CD8-positive, alpha-beta memory T cell (primary cell): ENCODE measurements around the gene TUBA4B. TPM values are rescaled to one million over a fixed set of nuclear protein-coding genes. Genes with fewer than 3 reads are reported as not detected.
"Not testable (repeated sequence)": the region's sequence is repeated elsewhere in the genome, so short reads cannot be mapped to it uniquely, and the experiment has no call there.

Experiments used
- CTCF ChIA-PET: fragments of 350-600 bp; sonication (Branson Sonifier 250); formaldehyde crosslinking; loops from one replicate; lab custom pipeline; 2021; ENCODE audit warnings: antibody characterized with exemption; lab: Charles Lee
- POLR2A ChIA-PET: fragments of 350-600 bp; sonication (Branson Sonifier 250); formaldehyde crosslinking; loops from one replicate; lab custom pipeline; 2021; ENCODE audit warnings: antibody characterized with exemption; lab: Charles Lee
- DNase-seq, 5 donors: peaks; one replicate each; pipeline versions ENCODE4 v3.0.0 to v3.0.0-alpha.2; 2020 to 2022; ENCODE audit warnings: mixed read lengths in 1 of 5
- H3K27ac ChIP-seq: one replicate; pipeline ENCODE4 v1.7.0; 2013; ENCODE audit warnings: low read depth, mild to moderate bottlenecking, low read length, moderate library complexity
- H3K27me3 ChIP-seq: 2 replicates; pipeline ENCODE4 v1.7.0; 2013; ENCODE audit warnings: low read length, mild to moderate bottlenecking; ENCODE audit not compliant: insufficient read depth, poor library complexity, severe bottlenecking
- H3K36me3 ChIP-seq: 2 replicates; pipeline ENCODE4 v1.7.0; 2013; ENCODE audit warnings: mild to moderate bottlenecking, low read length, moderate library complexity; ENCODE audit not compliant: insufficient read depth
- H3K4me1 ChIP-seq: 2 replicates; pipeline ENCODE4 v1.7.0; 2013; ENCODE audit warnings: mild to moderate bottlenecking, low read length, moderate library complexity; ENCODE audit not compliant: insufficient read depth
- H3K4me3 ChIP-seq: 2 replicates; pipeline ENCODE4 v1.7.0; 2013; ENCODE audit warnings: mild to moderate bottlenecking, low read length
- H3K9me3 ChIP-seq: 2 replicates; pipeline ENCODE4 v1.7.0; 2013; ENCODE audit warnings: mild to moderate bottlenecking, low read length
- H3K27ac Mint-ChIP-seq, 8 donors: one replicate each; pipeline ENCODE4 v1.8.0; 2020 to 2021; ENCODE audit warnings: mixed read lengths in 8 of 8, mild to moderate bottlenecking in 6 of 8, inconsistent platforms in 3 of 8, moderate library complexity in 3 of 8
- H3K27me3 Mint-ChIP-seq, 2 donors: one replicate each; pipeline ENCODE4 v1.8.0; 2020 to 2021; ENCODE audit warnings: mixed read lengths in 2 of 2, mild to moderate bottlenecking in 1 of 2, moderate library complexity in 1 of 2
- H3K36me3 Mint-ChIP-seq, 3 donors: one replicate each; pipeline ENCODE4 v1.8.0; 2020 to 2021; ENCODE audit warnings: mixed read lengths in 3 of 3, inconsistent platforms in 1 of 3, mild to moderate bottlenecking in 1 of 3
- H3K4me1 Mint-ChIP-seq, 3 donors: one replicate each; pipeline ENCODE4 v1.8.0; 2020 to 2021; ENCODE audit warnings: mixed read lengths in 3 of 3, inconsistent platforms in 1 of 3, mild to moderate bottlenecking in 1 of 3
- H3K4me3 Mint-ChIP-seq, 7 donors: one replicate each; pipeline ENCODE4 v1.8.0; 2020 to 2021; ENCODE audit warnings: mixed read lengths in 7 of 7, mild to moderate bottlenecking in 6 of 7, moderate library complexity in 4 of 7, inconsistent platforms in 2 of 7
- H3K9me3 Mint-ChIP-seq, 5 donors: one replicate each; pipeline ENCODE4 v1.8.0; 2020 to 2022; ENCODE audit warnings: mixed read lengths in 5 of 5, mild to moderate bottlenecking in 3 of 5, moderate library complexity in 2 of 5, inconsistent platforms in 1 of 5
- polyA plus RNA-seq: library from polyadenylated mRNA; unstranded; fragments of 300-500 nt; fragmentation: Illumina TruSeq; gene quantifications from one replicate; pipeline ENCODE4 v1.2.3, GENCODE V29; 2021
- total RNA-seq, 2 experiments: library from RNA; stranded (reverse); gene quantifications; one replicate each; pipeline ENCODE4 v1.2.3, GENCODE V29; 2021

Gene TUBA4B
- total and polyA plus RNA-seq, 3 experiments from 2014 or later: not detected

DNA sequence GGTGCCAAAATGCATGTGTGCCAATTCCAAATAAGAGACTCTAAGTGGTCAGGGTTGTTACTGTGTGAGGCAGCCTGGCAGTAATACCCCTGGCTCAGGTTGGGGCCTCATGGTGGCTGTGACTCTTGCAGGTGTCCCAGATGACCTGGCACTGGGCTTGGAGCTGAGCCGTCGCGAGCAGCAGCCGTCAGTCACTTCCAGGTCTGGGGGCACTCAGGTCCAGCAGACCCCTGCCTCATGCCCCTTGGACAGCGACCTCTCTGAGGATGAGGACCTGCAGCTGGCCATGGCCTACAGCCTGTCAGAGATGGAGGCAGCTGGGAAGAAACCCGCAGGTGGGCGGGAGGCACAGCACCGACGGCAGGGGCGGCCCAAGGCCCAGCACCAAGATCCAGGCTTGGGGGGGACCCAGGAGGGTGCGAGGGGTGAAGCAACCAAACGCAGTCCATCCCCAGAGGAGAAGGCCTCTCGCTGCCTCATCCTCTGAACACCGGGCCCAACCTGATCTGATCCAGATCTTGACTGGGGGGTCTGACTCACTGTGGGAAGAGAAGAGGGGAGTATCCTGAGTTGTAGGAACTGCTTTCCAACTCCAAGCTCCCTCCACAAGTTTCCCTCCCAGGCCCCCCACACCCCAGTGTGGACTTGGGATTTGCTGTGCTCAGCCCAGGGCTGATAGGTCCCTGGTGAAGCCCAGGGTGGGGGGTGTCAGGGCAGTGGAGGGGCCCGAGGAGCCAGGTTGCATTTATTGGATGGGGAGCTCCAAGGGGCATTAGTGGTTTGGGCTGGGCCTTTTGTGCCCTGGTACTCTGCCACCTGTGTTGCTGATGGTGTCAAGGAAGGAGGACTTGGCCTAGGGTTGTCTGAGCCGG lies 31.7 kb downstream of the TUBA4B start:
- Mint-ChIP-seq H3K36me3 (peaks cover 8 to 67% (median 12%) of the 10 kb centered on the region in 3 donors), H3K4me1 (peaks cover 15 to 40% (median 19%) of the 10 kb centered on the region in 3 donors), H3K9me3 (no peaks in the 10 kb centered on the region), H3K4me3 (no peak overlapping the region), H3K27me3 (no peaks in the 10 kb centered on the region), H3K27ac (peak overlapping the region in 4 of 8 donors; percentile 10 to 88 (median 61))
- Histone ChIP-seq H3K36me3 (peaks cover 30% of the 10 kb centered on the region), H3K4me3 (no peak overlapping the region), H3K27me3 (no peaks in the 10 kb centered on the region), H3K9me3 (no peaks in the 10 kb centered on the region), H3K4me1 (peaks cover 15% of the 10 kb centered on the region), H3K27ac (no peak overlapping the region)
- CTCF ChIA-PET: interaction anchor here (14.9 kb wide), 1 partner anchor 8 kb away, joined by 258 read pairs; no protein-coding TSS in a partner anchor
- no peak for DNase-seq
- POLR2A ChIA-PET: interaction anchor here (1.1 to 1.3 kb wide), 2 partner anchors 10 to 29 kb away, joined by 3 to 4 read pairs; no protein-coding TSS in a partner anchor

DNA sequence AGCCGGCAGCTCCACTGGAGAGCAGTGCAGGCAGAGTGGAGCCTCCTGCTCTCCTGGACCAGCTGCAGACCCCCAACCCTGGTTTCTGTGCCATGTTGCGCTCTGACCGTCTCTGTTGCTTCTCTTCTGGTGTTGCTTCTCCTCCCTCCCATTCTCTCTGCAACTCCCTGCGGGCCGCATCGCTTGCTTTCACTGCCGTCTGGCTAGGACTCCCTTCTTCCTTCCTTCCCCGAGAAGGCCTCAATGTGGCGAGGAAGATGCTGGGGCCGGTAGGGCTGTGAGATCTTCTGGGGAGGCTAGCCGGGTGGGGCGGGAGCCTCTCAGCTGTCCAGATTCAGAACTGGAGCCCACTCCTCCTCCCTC lies 32.3 kb downstream of the TUBA4B start:
- H3K9me3 Mint-ChIP-seq: no peaks in the 10 kb centered on the region
- Histone ChIP-seq H3K27ac (no peak overlapping the region), H3K9me3 (no peaks in the 10 kb centered on the region), H3K4me1 (peaks cover 9% of the 10 kb centered on the region), H3K4me3 (no peak overlapping the region), H3K36me3 (peaks cover 30% of the 10 kb centered on the region), H3K27me3 (no peaks in the 10 kb centered on the region)
- peak overlapping the region in 3 of 8 donors; percentile 74 to 83 (median 75) for H3K27ac Mint-ChIP-seq
- peaks cover 9 to 34% (median 13%) of the 10 kb centered on the region in 3 donors for H3K4me1 Mint-ChIP-seq
- no peaks in the 10 kb centered on the region for H3K27me3 Mint-ChIP-seq
- H3K4me3 Mint-ChIP-seq: no peak overlapping the region
- POLR2A ChIA-PET: interaction anchor here (1.3 kb wide), 1 partner anchor 9 kb away, joined by 4 read pairs; no protein-coding TSS in a partner anchor
- no peak for DNase-seq
- CTCF ChIA-PET: interaction anchor here (14.9 kb wide), 1 partner anchor 7 kb away, joined by 258 read pairs; no protein-coding TSS in a partner anchor
- peaks cover 8 to 62% (median 12%) of the 10 kb centered on the region in 3 donors for H3K36me3 Mint-ChIP-seq

GRCh38 chr2:219285894-219286425 lies 32.9 kb downstream of the TUBA4B start:
- Mint-ChIP-seq H3K27ac (peak overlapping the region in 4 of 8 donors; percentile 17 to 77 (median 57)), H3K27me3 (no peaks in the 10 kb centered on the region), H3K4me1 (peaks cover 8 to 28% (median 10%) of the 10 kb centered on the region in 3 donors), H3K4me3 (no peak overlapping the region), H3K36me3 (peaks cover 8 to 56% (median 12%) of the 10 kb centered on the region in 3 donors), H3K9me3 (no peaks in the 10 kb centered on the region)
- H3K27me3 ChIP-seq: no peaks in the 10 kb centered on the region
- peaks cover 25% of the 10 kb centered on the region for H3K36me3 ChIP-seq
- POLR2A ChIA-PET: interaction anchor here (1.3 kb wide), 1 partner anchor 8 kb away, joined by 4 read pairs; no protein-coding TSS in a partner anchor
- H3K9me3 ChIP-seq: no peaks in the 10 kb centered on the region
- H3K4me3 ChIP-seq: no peak overlapping the region
- H3K27ac ChIP-seq: no peak overlapping the region
- H3K4me1 ChIP-seq: peaks cover 4% of the 10 kb centered on the region
- DNase-seq: no peak
- CTCF ChIA-PET: interaction anchor here (14.9 kb wide), 1 partner anchor 7 kb away, joined by 258 read pairs; no protein-coding TSS in a partner anchor

DNA sequence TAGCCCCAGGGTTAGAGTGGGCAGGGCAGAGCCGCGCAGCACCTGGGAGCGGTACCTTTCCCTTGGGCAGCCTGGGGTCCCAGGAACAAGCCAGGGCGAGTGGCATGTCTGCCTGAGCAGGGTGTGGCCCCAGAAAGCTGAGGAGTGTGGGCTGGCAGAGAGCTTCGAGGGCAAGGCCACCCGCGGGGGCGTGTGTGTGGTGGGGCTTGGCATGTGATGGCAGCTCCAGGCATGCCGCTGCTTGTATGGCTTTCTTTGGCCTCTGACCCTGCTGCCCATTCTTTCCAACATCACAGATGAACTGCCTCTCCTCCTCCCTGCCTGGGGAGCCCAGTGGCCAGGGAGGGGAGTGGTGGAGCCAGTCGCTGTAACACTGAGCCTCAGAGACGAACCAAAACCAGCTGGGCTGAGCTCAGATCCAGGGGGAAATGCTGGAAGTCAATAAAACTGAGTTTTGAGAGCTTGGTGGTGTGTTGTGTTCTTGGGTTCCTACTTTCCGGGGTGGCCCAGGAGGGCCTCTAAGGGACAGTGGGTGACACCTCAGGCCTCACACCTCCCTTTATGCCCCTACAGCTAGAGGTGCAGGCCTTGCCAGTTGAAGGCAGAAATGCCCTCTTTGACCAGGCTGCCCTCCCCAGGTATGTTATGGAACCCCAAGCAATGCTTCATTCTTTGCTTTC lies 33.5 kb downstream of the TUBA4B start:
- Histone ChIP-seq H3K27ac (no peak overlapping the region), H3K4me3 (no peak overlapping the region), H3K36me3 (peaks cover 20% of the 10 kb centered on the region), H3K9me3 (no peaks in the 10 kb centered on the region), H3K27me3 (no peaks in the 10 kb centered on the region), H3K4me1 (no peaks in the 10 kb centered on the region)
- POLR2A ChIA-PET: no interaction called here
- H3K27me3 Mint-ChIP-seq: no peaks in the 10 kb centered on the region
- H3K9me3 Mint-ChIP-seq: no peaks in the 10 kb centered on the region
- H3K27ac Mint-ChIP-seq: peak overlapping the region in 7 of 8 donors; percentile 37 to 84 (median 77)
- H3K4me1 Mint-ChIP-seq: peaks cover 8 to 22% (median 10%) of the 10 kb centered on the region in 3 donors
- peaks cover 8 to 50% (median 12%) of the 10 kb centered on the region in 3 donors for H3K36me3 Mint-ChIP-seq
- CTCF ChIA-PET: interaction anchor here (1.0 to 14.9 kb wide), 3 partner anchors 6 to 10 kb away, joined by 3 to 258 read pairs (median 5); partner anchors contain the start of gene DNAJB2
- H3K4me3 Mint-ChIP-seq: no peak overlapping the region
- no peak for DNase-seq

DNA sequence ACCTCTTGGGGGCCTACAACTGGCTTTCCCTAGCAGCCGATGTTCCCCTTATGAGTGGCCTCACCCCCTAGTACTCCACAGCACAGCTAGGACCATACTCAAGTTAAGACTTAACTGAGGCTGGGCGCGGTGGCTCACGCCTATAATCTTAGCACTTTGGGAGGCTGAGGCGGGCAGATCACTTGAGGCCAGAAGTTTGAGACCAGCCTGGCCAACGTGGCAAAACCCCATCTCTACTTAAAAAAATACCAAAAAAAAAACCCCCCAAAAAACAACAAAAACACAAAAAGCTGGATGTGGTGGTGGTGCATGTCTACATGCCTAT lies 34.0 kb downstream of the TUBA4B start:
- CTCF ChIA-PET: interaction anchor here (1.0 to 14.9 kb wide), 3 partner anchors 5 to 10 kb away, joined by 3 to 258 read pairs (median 5); partner anchors contain the start of gene DNAJB2
- POLR2A ChIA-PET: not testable (repeated sequence)
- H3K27ac Mint-ChIP-seq: peak overlapping the region in 7 of 8 donors; percentile 32 to 84 (median 74)

DNA sequence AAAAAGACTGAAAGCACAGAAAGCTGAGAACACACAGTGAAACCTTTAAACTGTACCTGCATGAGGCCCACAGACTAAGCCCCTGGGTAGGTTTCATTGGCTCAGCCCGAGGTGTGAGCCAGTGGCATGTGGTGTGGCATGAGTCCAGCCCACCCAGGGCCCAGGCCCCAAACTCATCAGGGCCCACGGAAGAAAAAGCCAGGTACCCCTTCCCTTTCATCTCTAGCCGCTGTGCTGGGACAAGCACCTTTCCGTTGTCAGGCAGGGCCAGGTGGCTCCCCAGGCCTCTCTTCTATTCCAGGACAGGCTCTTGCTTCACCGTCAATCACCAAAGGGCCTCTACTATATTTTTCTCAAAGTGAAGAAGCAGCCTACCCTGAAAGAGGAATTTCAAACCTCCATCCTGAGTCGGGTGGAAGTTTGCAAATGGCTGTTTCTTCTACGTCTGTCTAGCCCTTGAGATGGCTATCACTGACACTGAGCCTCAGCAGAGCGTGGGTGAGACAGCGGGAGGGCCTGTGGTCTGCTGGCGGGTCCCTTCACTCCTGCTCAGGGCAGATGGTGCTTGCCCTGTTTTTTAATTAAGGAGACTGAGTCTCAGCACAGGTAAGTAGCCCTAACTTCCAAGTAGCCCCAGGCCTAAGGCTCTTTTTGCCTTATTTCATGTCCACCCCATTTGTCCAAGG lies 34.7 kb downstream of the TUBA4B start:
- ChIA-PET CTCF (interaction anchor here (1.0 kb wide), 1 partner anchor 9 kb away, joined by 3 read pairs; the partner anchor contains the start of gene DNAJB2), POLR2A (interaction anchor here (0.7 to 0.9 kb wide), 2 partner anchors 9 to 110 kb away, joined by 3 read pairs; partner anchors contain the start of gene DNAJB2)
- DNase-seq: no peak
- peak overlapping the region; percentile 9 for H3K27ac ChIP-seq
- no peak overlapping the region for H3K4me3 Mint-ChIP-seq
- peaks cover 12% of the 10 kb centered on the region for H3K36me3 ChIP-seq
- no peaks in the 10 kb centered on the region for H3K9me3 ChIP-seq
- H3K27ac Mint-ChIP-seq: peak overlapping the region in 7 of 8 donors; percentile 17 to 84 (median 74)
- no peak overlapping the region for H3K4me3 ChIP-seq
- H3K9me3 Mint-ChIP-seq: no peaks in the 10 kb centered on the region
- H3K27me3 ChIP-seq: no peaks in the 10 kb centered on the region
- peaks cover 5 to 19% (median 8%) of the 10 kb centered on the region in 3 donors for H3K4me1 Mint-ChIP-seq
- peaks cover 3 to 38% (median 11%) of the 10 kb centered on the region in 3 donors for H3K36me3 Mint-ChIP-seq
- no peaks in the 10 kb centered on the region for H3K4me1 ChIP-seq
- no peaks in the 10 kb centered on the region for H3K27me3 Mint-ChIP-seq

More for the DNA sequence above, 34.0 kb downstream of the TUBA4B start:
- not testable (repeated sequence) for H3K4me3 ChIP-seq, H3K9me3 ChIP-seq, DNase-seq, H3K27me3 Mint-ChIP-seq, H3K9me3 Mint-ChIP-seq, H3K4me1 ChIP-seq, H3K27me3 ChIP-seq, H3K27ac ChIP-seq
- peak overlapping the region in 1 of 7 donors; percentile 27 for H3K4me3 Mint-ChIP-seq
- H3K4me1 Mint-ChIP-seq: peaks cover 8 to 21% (median 10%) of the 10 kb centered on the region in 3 donors
- peaks cover 8 to 45% (median 12%) of the 10 kb centered on the region in 3 donors for H3K36me3 Mint-ChIP-seq
- H3K36me3 ChIP-seq: peaks cover 18% of the 10 kb centered on the region

DNA sequence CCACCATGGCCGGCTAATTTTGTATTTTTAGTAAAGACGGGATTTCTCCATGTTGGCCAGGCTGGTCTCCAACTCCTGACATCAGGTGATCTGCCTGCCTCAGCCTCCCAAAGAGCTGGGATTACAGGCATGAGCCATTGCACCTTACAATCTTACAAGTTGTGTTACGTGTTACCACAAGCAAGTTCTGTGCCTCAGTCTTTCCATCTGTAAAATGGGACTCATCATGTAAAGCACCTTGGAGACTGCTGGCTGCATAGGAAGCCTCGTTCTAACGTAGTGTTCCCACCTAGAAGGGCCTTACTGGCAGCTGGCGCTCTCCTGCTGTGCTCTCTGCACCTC lies 36.1 kb downstream of the TUBA4B start:
- H3K9me3 Mint-ChIP-seq: no peaks in the 10 kb centered on the region
- H3K27ac ChIP-seq: no peak overlapping the region
- peak overlapping the region in 2 of 8 donors; percentile 19 to 36 for H3K27ac Mint-ChIP-seq
- H3K36me3 Mint-ChIP-seq: peaks cover 0 to 24% (median 0%) of the 10 kb centered on the region in 3 donors
- H3K36me3 ChIP-seq: no peaks in the 10 kb centered on the region
- H3K9me3 ChIP-seq: no peaks in the 10 kb centered on the region
- ChIA-PET CTCF (interaction anchor here (0.8 to 7.4 kb wide), 3 partner anchors 9 to 220 kb away, joined by 3 to 258 read pairs (median 3); partner anchors contain the start of genes DNAJB2 and NHEJ1), POLR2A (no interaction called here)
- peaks cover 3 to 12% (median 4%) of the 10 kb centered on the region in 3 donors for H3K4me1 Mint-ChIP-seq
- peaks cover under 1% of the 10 kb centered on the region for H3K4me1 ChIP-seq
- H3K27me3 ChIP-seq: no peaks in the 10 kb centered on the region
- DNase-seq: no peak
- H3K4me3 ChIP-seq: no peak overlapping the region
- H3K4me3 Mint-ChIP-seq: no peak overlapping the region
- no peaks in the 10 kb centered on the region for H3K27me3 Mint-ChIP-seq
